Spinal cord (tissue), 10 donors: ENCODE measurements around the gene CLP1. TPM values are rescaled to one million over a fixed set of nuclear protein-coding genes. Genes with fewer than 3 reads are reported as not detected.

ENCODE experiments used
- DNase-seq, 6 donors: peaks; one replicate each; pipeline versions ENCODE4 v3.0.0 to v3.0.0-alpha.2; 2013 to 2015; ENCODE audit warnings: low spot score in 6 of 6, low read depth in 4 of 6
- H3K27ac ChIP-seq: one replicate; pipeline ENCODE4 v1.5.1; 2013; ENCODE audit warnings: low read depth, low read length, control low read depth
- H3K27me3 ChIP-seq: one replicate; pipeline ENCODE4 v1.6.1; 2013; ENCODE audit warnings: low read length; ENCODE audit not compliant: control insufficient read depth, insufficient read depth
- H3K36me3 ChIP-seq: one replicate; pipeline ENCODE4 v1.6.1; 2013; ENCODE audit warnings: low read length; ENCODE audit not compliant: control insufficient read depth, insufficient read depth
- H3K4me1 ChIP-seq: one replicate; pipeline ENCODE4 v1.6.1; 2013; ENCODE audit warnings: low read length; ENCODE audit not compliant: control insufficient read depth, insufficient read depth
- H3K4me3 ChIP-seq: one replicate; pipeline ENCODE4 v1.5.1; 2013; ENCODE audit warnings: low read depth, low read length, control low read depth
- H3K9me3 ChIP-seq: one replicate; pipeline ENCODE4 v1.6.1; 2013; ENCODE audit warnings: low read length; ENCODE audit not compliant: control insufficient read depth, insufficient read depth
- WGBS: methylation state at CpG from one replicate; pipeline ENCODE4 v1.1.5; 2013; ENCODE audit warnings: missing lambda C conversion rate; ENCODE audit not compliant: insufficient coverage; 5-methylcytosine and 5-hydroxymethylcytosine counted together
- polyA plus RNA-seq, 2 donors: library from polyadenylated mRNA; unstranded; fragments of 120-200 nt; gene quantifications; one replicate each; pipeline ENCODE4 v1.2.1, GENCODE V29; 2013; ENCODE audit not compliant: insufficient read length in 2 of 2
- total RNA-seq, 2 donors: library from RNA; depleted of rRNA in 1 of 2; stranded (reverse); fragments of 120-200 nt in 1 of 2; fragments of >200 nt in 1 of 2; gene quantifications; one replicate each; pipeline versions ENCODE4 v1.2.3 to v1.2.4, GENCODE V29; 2013 to 2014
- donor health status: healthy.

Gene CLP1
- total and polyA plus RNA-seq, 4 donors, result 9.5 to 15.8 (median 10.2) TPM

GRCh38 chr11:57656885-57657193 lies 723 bp upstream of the CLP1 start:
- no peaks in the 10 kb centered on the region for H3K27me3 ChIP-seq
- peak overlapping the region; percentile 92 for H3K4me3 ChIP-seq
- no peak for DNase-seq
- peak overlapping the region; percentile 96 for H3K27ac ChIP-seq
- H3K4me1 ChIP-seq, result peaks cover 11% of the 10 kb centered on the region
- 10% methylated on average over 2 of the region's 5 CpGs for WGBS
- peaks cover 20% of the 10 kb centered on the region for H3K36me3 ChIP-seq
- H3K9me3 ChIP-seq, result no peaks in the 10 kb centered on the region

DNA sequence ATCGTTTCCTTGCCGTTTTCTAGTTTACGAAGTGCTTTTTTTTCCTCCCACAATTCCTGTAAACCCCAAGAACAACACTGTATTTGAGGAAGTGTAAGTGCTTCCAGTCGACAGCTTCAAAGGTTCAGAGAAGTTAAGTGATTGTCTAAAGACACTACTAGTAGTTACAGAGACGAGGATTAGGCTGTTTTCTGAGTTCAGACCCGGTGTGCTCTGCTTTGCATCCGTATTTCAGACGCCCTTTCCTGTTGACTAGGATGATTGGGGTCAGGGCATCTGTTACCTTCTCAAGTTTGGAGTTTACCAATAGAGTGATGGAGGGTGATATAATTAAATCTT lies 430 bp downstream of the CLP1 start:
- Histone ChIP-seq H3K4me1 (peaks cover 11% of the 10 kb centered on the region), H3K27ac (no peak overlapping the region), H3K9me3 (no peaks in the 10 kb centered on the region), H3K27me3 (no peaks in the 10 kb centered on the region), H3K4me3 (peak overlapping the region; percentile 92), H3K36me3 (peaks cover 23% of the 10 kb centered on the region)
- DNase-seq, result no peak
- WGBS, result 0% methylated on average over 5 of the region's 8 CpGs

DNA sequence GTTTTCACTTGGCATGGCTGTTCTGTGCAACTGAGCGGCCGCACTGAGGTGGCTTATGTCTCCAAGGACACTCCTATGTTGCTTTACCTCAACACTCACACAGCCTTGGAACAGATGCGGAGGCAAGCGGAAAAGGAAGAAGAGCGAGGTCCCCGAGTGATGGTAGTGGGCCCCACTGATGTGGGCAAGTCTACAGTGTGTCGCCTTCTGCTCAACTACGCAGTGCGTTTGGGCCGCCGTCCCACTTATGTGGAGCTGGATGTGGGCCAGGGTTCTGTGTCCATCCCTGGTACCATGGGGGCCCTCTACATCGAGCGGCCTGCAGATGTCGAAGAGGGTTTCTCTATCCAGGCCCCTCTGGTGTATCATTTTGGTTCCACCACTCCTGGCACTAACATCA lies 2.1 kb downstream of the CLP1 start:
- H3K27ac ChIP-seq, result no peak overlapping the region

DNA sequence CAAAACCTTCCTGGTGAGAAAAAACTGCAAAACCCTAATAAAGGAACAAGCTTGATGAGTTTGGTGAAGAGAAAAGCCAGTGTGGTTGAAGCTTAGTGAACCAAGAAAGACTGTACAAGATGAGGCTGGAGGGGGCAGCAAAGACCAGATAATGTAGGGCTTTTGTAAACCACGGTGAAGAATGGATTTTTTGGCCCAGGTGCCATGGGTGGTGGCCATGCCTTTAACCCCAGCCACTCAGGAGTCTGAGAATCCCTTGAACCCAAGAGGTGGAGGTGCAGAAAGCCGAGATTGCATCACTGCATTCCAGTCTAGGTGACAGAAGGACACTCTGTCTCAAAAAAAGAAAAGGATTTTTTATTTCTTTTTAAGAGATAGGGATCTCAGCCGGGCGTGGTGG lies 5.3 kb downstream of the CLP1 start:
- Histone ChIP-seq H3K36me3 (peaks cover 31% of the 10 kb centered on the region), H3K9me3 (no peaks in the 10 kb centered on the region), H3K27ac (no peak overlapping the region), H3K27me3 (no peaks in the 10 kb centered on the region), H3K4me3 (no peak overlapping the region), H3K4me1 (peaks cover 13% of the 10 kb centered on the region)
- WGBS, result 57% methylated on average over 2 of the region's 4 CpGs
- no peak for DNase-seq

More for the DNA sequence above, 2.1 kb downstream of the CLP1 start:
- no peaks in the 10 kb centered on the region for H3K27me3 ChIP-seq
- 98% methylated on average over 5 of the region's 14 CpGs for WGBS
- no peaks in the 10 kb centered on the region for H3K9me3 ChIP-seq
- peaks cover 31% of the 10 kb centered on the region for H3K36me3 ChIP-seq
- no peak for DNase-seq
- peaks cover 11% of the 10 kb centered on the region for H3K4me1 ChIP-seq
- H3K4me3 ChIP-seq, result no peak overlapping the region

DNA sequence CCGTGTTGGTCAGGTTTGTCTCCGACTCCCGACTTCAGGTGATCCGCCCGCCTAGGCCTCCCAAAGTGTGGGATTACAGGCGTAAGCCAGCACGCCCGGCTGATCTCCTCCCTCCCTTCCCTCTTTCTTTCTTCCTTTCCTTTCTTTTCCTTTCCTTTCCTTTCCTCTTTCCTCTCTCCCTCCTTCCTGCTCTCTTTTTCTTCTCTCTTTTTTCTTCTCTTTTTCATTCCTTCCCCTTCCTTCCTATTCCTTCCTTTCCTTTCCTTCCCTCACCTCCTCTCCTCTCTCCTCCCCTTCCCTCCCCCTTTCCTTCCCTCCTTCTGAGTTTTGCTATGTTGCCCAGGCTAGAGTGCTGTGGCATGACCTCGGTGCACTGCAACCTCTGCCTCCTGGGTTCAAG lies 6.4 kb downstream of the CLP1 start:
- Histone ChIP-seq H3K9me3 (no peaks in the 10 kb centered on the region), H3K36me3 (peaks cover 31% of the 10 kb centered on the region), H3K27me3 (no peaks in the 10 kb centered on the region), H3K27ac (no peak overlapping the region), H3K4me3 (no peak overlapping the region), H3K4me1 (peaks cover 9% of the 10 kb centered on the region)
- 79% methylated on average over 8 of the region's 9 CpGs for WGBS
- no peak for DNase-seq

GRCh38 chr11:57667117-57667735 lies 9.7 kb downstream of the CLP1 start:
- Histone ChIP-seq H3K4me1 (peaks cover 15% of the 10 kb centered on the region), H3K27me3 (no peaks in the 10 kb centered on the region), H3K27ac (peak overlapping the region; percentile 99), H3K9me3 (no peaks in the 10 kb centered on the region), H3K4me3 (peak overlapping the region; percentile 82), H3K36me3 (peaks cover 12% of the 10 kb centered on the region)
- peak; percentile 93 to 99 (median 96) for DNase-seq
- WGBS, result 0% methylated on average over 15 of the region's 29 CpGs

- Histone ChIP-seq H3K27ac (peak within 1 kb of the TSS; percentile 99), H3K4me3 (peak within 1 kb of the TSS; percentile 82), H3K36me3 (peaks cover 17% of the 10 kb centered on the region), H3K9me3 (no peaks in the 10 kb centered on the region), H3K4me1 (peaks cover 15% of the 10 kb centered on the region), H3K27me3 (no peaks in the 10 kb centered on the region)
- peak in 5 of 6 donors; percentile 94 to 100 (median 98) for DNase-seq
- under 1% methylated on average over 96 of the region's 96 CpGs for WGBS
Observed at GRCh38 chr11:57667736-57668433, 10.3 kb downstream of the CLP1 start, which contains the start of gene ZDHHC5. ZDHHC5 (plus strand) TSS chr11:57668114; CDS start chr11:57673091, 4,977 bp downstream.

GRCh38 chr11:57668434-57668782 lies 10.8 kb downstream of the CLP1 start:
- Histone ChIP-seq H3K36me3 (peaks cover 19% of the 10 kb centered on the region), H3K4me1 (peaks cover 15% of the 10 kb centered on the region), H3K27me3 (no peaks in the 10 kb centered on the region), H3K27ac (peak overlapping the region; percentile 99), H3K9me3 (no peaks in the 10 kb centered on the region), H3K4me3 (peak overlapping the region; percentile 82)
- WGBS, result 0% methylated on average over 22 of the region's 31 CpGs
- DNase-seq, result peak in 1 of 6 donors; percentile 18

GRCh38 chr11:57674251-57674650 lies 16.7 kb downstream of the CLP1 start:
- no peak overlapping the region for H3K27ac ChIP-seq
- H3K4me3 ChIP-seq, result no peak overlapping the region
- H3K27me3 ChIP-seq, result no peaks in the 10 kb centered on the region
- DNase-seq, result no peak
- H3K4me1 ChIP-seq, result peaks cover 3% of the 10 kb centered on the region
- H3K36me3 ChIP-seq, result peaks cover 30% of the 10 kb centered on the region
- no peaks in the 10 kb centered on the region for H3K9me3 ChIP-seq
